ENCODE measurements around the gene SSX5. TPM values are rescaled to one million over a fixed set of nuclear protein-coding genes. Genes with fewer than 3 reads are reported as not detected.

SSX5 gene, protein sequence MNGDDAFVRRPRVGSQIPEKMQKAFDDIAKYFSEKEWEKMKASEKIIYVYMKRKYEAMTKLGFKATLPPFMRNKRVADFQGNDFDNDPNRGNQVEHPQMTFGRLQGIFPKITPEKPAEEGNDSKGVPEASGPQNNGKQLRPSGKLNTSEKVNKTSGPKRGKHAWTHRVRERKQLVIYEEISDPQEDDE
- not detected in 2 replicates for total RNA-seq

GRCh38 chrX:48196745-48197201 is at the start of gene SSX5:
TSS of gene SSX5 (minus strand) at chrX:48196795. CDS start at chrX:48195358, 1,437 bp downstream.

Other genes with a start within 250 kb of the SSX5 start
- gene ZNF182, start 192.8 kb downstream of the SSX5 start, total RNA-seq = 1.1 and 1.2 TPM in 2 replicates
- not detected in 2 replicates for gene SPACA5, start 189.8 kb downstream of the SSX5 start, total RNA-seq
- 1.4 and 4.8 TPM in 2 replicates for gene ZNF630, start 125.2 kb downstream of the SSX5 start, total RNA-seq
- not detected in 2 replicates for gene SPACA5B, start 66.2 kb downstream of the SSX5 start, total RNA-seq
- not detected in 2 replicates for gene SSX1, start 58.6 kb upstream of the SSX5 start, total RNA-seq
- not detected in 2 replicates for gene SSX3, start 159.9 kb upstream of the SSX5 start, total RNA-seq
- gene SSX4, start 186.7 kb upstream of the SSX5 start, total RNA-seq = not detected in 2 replicates
- not detected in 2 replicates for gene SSX4B, start 215.2 kb upstream of the SSX5 start, total RNA-seq